Measurements from ENCODE around the gene LRRC71. TPM values are rescaled to one million over a fixed set of nuclear protein-coding genes. Genes with fewer than 3 reads are reported as not detected.

Gene LRRC71
- total and polyA plus RNA-seq, 2 of the 13 experiments (the other 11 are each of a cell fraction or from before 2014, with no cell fraction given), result not detected

DNA sequence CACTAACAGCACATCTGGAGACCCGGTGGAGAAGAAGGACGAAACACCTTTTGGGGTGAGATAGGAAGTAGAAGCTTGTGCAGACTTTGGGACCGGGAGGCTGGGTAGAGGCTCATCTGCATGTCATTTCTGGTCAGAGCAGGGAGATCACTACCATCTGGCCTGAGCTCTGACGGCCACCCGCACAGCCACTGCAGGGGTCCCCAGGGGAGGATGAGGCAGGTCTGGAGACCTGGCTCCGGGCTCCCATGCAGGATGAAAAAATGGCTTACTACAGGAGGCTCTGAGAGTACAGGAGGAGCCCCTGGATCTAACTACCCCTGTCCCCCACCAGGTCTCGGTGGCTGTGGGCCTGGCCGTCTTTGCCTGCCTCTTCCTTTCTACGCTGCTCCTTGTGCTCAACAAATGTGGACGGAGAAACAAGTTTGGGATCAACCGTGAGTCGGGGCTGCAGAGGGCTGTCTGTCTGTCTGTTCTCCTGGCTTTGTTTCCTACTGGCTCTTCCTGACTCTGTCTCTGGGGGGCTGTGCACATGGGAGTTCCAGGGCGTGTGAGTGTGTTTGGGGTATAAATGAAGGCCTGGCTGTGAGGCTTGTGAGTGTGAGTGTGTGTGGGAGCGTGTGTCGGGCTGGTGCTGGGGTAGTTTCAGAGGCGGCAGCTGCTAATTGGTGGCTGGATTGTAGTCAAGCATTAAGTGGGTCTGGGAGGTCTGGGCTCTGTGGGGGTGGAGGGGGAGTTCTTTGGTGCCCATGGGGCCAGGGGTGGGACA is 45.7 kb upstream of the LRRC71 start:
- no TSS peak for BruUV-seq (replicated peaks)
- Histone ChIP-seq H3K4me2 (ENCODE audit: low read depth, low read length) (no peak overlapping the region), H3K4me3 (replicated peaks in 1 of 3; ENCODE audit: insufficient read depth in 1 of 3, low read depth in 2 of 3, low read length in 3 of 3) (no peak overlapping the region), H3K4me1 (ENCODE audit: insufficient read depth, low read length) (no peaks in the 10 kb centered on the region), H3K27me3 (ENCODE audit: control insufficient read depth in 1 of 2, insufficient read depth in 2 of 2, low read length in 2 of 2) (peaks cover 18 to 76% of the 10 kb centered on the region in 2 experiments), H3K27ac (ENCODE audit: extremely low read length, insufficient read depth, low read length) (no peak overlapping the region), H3K9ac (ENCODE audit: insufficient read depth, low read depth, low read length) (no peak overlapping the region), H3K36me3 (replicated peaks in 1 of 2; ENCODE audit: control insufficient read depth in 1 of 2, insufficient read depth in 2 of 2, low read length in 2 of 2) (no peaks in the 10 kb centered on the region), H2AFZ (ENCODE audit: low read length) (no peak overlapping the region), H3K79me2 (ENCODE audit: insufficient read depth, low read length) (no peaks in the 10 kb centered on the region), H4K20me1 (ENCODE audit: insufficient read depth, low read length) (no peaks in the 10 kb centered on the region), H3K9me3 (ENCODE audit: low read length) (no peaks in the 10 kb centered on the region)
- WGBS (ENCODE audit: low lambda C conversion rate), result 17% methylated on average over 13 of the region's 16 CpGs
- CTCF ChIA-PET (ENCODE audit: low intra/inter-chr PET ratio, low total read pairs), result no interaction called here
- ATAC-seq, result no peak
- intact Hi-C loops (cut with micrococcal nuclease; ENCODE audit: unreplicated experiment) (no loop called here), in situ Hi-C loops (cut with HindIII; ENCODE audit: extremely low pct_ligation_motif_present, low pct_unique_long_range_greater_than_20kb) (no loop called here)
- POLR2A ChIA-PET, result no interaction called here
- FAIRE-seq, result no peak
- no peak for DNase-seq (ENCODE audit: low spot score)
- TF ChIP-seq ZEB1 (IDR thresholded peaks at IDR 0.05; ENCODE audit: insufficient replicate concordance, low read depth), result no peak
- TF ChIP-seq, protein P1, sequence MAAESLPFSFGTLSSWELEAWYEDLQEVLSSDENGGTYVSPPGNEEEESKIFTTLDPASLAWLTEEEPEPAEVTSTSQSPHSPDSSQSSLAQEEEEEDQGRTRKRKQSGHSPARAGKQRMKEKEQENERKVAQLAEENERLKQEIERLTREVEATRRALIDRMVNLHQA (CRISPR knock-in tag; IDR thresholded peaks at IDR 0.05), result no peak
- TF ChIP-seq, protein P2, sequence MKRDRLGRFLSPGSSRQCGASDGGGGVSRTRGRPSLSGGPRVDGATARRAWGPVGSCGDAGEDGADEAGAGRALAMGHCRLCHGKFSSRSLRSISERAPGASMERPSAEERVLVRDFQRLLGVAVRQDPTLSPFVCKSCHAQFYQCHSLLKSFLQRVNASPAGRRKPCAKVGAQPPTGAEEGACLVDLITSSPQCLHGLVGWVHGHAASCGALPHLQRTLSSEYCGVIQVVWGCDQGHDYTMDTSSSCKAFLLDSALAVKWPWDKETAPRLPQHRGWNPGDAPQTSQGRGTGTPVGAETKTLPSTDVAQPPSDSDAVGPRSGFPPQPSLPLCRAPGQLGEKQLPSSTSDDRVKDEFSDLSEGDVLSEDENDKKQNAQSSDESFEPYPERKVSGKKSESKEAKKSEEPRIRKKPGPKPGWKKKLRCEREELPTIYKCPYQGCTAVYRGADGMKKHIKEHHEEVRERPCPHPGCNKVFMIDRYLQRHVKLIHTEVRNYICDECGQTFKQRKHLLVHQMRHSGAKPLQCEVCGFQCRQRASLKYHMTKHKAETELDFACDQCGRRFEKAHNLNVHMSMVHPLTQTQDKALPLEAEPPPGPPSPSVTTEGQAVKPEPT (CRISPR knock-in tag; IDR thresholded peaks at IDR 0.05; ENCODE audit: low read depth), result no peak
- TF ChIP-seq, protein P3, sequence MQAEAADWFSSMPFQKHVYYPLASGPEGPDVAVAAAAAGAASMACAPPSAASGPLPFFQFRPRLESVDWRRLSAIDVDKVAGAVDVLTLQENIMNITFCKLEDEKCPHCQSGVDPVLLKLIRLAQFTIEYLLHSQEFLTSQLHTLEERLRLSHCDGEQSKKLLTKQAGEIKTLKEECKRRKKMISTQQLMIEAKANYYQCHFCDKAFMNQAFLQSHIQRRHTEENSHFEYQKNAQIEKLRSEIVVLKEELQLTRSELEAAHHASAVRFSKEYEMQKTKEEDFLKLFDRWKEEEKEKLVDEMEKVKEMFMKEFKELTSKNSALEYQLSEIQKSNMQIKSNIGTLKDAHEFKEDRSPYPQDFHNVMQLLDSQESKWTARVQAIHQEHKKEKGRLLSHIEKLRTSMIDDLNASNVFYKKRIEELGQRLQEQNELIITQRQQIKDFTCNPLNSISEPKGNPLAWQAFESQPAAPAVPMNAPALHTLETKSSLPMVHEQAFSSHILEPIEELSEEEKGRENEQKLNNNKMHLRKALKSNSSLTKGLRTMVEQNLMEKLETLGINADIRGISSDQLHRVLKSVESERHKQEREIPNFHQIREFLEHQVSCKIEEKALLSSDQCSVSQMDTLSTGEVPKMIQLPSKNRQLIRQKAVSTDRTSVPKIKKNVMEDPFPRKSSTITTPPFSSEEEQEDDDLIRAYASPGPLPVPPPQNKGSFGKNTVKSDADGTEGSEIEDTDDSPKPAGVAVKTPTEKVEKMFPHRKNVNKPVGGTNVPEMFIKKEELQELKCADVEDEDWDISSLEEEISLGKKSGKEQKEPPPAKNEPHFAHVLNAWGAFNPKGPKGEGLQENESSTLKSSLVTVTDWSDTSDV (CRISPR knock-in tag; IDR thresholded peaks at IDR 0.05), result no peak
- TF ChIP-seq ZNF549 (CRISPR knock-in tag; IDR thresholded peaks at IDR 0.05), result no peak
- TF ChIP-seq, protein P4, sequence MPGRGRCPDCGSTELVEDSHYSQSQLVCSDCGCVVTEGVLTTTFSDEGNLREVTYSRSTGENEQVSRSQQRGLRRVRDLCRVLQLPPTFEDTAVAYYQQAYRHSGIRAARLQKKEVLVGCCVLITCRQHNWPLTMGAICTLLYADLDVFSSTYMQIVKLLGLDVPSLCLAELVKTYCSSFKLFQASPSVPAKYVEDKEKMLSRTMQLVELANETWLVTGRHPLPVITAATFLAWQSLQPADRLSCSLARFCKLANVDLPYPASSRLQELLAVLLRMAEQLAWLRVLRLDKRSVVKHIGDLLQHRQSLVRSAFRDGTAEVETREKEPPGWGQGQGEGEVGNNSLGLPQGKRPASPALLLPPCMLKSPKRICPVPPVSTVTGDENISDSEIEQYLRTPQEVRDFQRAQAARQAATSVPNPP (CRISPR knock-in tag; IDR thresholded peaks at IDR 0.05), result no peak
- TF ChIP-seq KAT7 (CRISPR knock-in tag; IDR thresholded peaks at IDR 0.05; ENCODE audit: borderline replicate concordance), result no peak
- no peak for TF ChIP-seq MBNL3 (CRISPR knock-in tag; conservative IDR thresholded peaks at IDR 0.05)
- no peak for TF ChIP-seq CAMTA2 (CRISPR knock-in tag; IDR thresholded peaks at IDR 0.05; ENCODE audit: borderline replicate concordance)

All from HepG2 (cell line).